GM21717 (cell line): ENCODE results near the gene SLC16A8.
"Not testable (repeated sequence)": the region's sequence is repeated elsewhere in the genome, so short reads cannot be mapped to it uniquely, and the experiment has no call there.

ENCODE experiments used
- ATAC-seq: cut with Tn5 transposase; IDR thresholded peaks from one replicate; pipeline ENCODE4 v1.9.1; 2021; ENCODE audit warnings: mild to moderate bottlenecking, moderate library complexity; ENCODE audit not compliant: unreplicated experiment

Gene SLC16A8

DNA sequence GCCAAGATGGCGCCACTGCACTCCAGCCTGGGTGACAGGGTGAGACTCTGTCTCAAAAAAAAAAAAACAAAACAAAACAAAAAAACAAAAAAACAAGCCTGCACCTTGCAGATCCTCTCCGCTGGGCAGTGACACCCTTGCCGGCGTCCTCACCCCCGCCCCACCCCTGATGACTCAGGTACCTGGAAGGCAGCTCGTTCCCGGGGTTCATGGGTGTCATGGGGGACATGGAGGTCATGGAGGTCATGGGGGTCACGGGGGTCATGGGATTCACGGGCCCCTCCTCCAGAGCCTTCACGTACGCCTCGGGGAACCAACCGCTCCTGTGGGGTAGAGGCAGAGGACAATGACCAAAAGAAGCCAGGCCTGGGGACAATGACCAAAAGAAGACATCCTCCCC is 3.0 kb upstream of the SLC16A8 start:
- ATAC-seq = no peak

GRCh38 chr22:38086001-38086845 is 2.2 kb upstream of the SLC16A8 start:
- no peak for ATAC-seq

DNA sequence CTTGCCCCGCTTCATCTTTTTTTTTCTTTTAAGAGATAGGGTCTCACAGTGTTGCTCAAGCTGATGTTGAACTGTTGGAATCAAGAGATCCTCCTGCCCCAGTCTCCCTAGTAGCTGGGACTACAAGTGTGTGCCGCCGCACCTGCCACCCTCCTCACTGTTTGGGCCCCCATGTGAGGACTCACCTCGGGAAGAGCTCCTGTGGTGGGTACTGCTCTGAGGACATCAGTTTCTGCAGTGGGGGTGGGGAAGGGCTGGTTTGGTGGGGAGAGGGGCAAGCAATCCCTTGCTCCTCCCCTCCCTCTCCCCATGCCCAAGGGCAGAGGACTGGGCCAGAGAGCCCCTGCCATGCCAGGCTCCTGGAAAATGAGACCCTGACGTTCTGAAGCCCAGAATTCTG is 1.5 kb upstream of the SLC16A8 start:
- ATAC-seq = no peak

DNA sequence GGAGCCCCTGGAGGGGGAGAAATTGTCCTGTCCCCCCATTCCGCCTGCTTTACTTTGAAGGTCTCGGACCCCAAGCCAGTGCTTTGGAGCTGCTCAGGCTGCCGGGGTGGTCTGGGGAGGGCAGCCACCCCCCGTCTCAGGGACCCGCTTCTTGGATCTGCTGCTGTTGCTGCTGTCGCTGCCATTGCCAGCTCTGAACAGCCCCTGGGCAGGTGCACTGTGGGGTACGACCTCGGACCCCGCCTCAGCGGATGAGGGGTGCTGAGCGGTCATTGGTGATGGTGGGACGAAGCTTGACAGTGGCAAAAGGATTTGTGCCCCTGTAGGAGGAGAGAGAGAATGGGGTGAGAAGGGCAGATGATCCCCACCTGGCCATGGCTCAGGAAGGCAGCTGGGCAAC is 1.1 kb upstream of the SLC16A8 start:
- ATAC-seq = no peak

- no peak for ATAC-seq
Measured at GRCh38 chr22:38082986-38083710, 836 bp downstream of the SLC16A8 start.

DNA sequence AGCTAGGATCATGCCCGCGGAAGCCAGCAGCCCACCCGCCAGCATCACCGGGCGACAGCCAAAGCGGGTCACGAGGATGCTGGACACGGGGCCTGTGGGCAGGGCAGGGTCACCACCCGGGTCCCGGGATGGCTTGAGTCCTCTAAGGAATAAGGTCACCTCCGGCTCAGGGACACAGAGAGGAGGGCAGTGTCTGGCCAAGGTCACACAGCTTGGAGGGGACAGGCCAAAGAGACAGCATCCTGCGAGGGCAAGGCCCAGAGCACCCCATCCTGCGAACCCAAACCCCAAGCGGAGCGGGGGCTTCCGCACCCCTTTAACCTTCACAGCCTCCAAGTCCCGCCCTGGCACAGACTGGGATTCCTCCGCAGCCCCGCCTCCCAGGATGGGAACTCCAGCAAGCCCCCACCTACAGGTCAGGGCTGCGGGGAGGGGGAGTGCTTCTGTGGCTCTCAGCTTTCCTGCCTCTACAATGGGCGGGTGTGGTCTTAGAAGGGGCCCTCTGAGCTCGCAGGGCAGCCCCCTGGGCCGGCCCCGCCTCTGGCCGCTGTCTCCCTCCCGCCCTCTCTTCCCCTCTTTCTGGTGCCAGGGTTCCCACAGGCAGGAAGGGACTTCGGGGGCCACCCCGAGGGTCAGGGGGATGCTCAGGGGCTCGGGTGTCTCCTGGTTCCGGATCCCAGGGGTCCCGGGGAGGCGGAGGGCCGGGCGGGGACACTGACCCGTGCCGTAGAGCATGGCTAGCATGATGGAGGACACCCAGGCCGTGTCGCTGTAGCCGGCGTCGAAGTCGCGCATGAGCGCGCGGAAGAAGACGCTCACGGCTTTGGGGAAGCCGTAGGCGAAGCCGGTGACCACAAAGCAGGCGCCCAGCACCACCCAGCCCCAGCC is 1.8 kb downstream of the SLC16A8 start:
- no peak for ATAC-seq

- no peak for ATAC-seq
Measured at GRCh38 chr22:38081636-38081940, 2.4 kb downstream of the SLC16A8 start.

DNA sequence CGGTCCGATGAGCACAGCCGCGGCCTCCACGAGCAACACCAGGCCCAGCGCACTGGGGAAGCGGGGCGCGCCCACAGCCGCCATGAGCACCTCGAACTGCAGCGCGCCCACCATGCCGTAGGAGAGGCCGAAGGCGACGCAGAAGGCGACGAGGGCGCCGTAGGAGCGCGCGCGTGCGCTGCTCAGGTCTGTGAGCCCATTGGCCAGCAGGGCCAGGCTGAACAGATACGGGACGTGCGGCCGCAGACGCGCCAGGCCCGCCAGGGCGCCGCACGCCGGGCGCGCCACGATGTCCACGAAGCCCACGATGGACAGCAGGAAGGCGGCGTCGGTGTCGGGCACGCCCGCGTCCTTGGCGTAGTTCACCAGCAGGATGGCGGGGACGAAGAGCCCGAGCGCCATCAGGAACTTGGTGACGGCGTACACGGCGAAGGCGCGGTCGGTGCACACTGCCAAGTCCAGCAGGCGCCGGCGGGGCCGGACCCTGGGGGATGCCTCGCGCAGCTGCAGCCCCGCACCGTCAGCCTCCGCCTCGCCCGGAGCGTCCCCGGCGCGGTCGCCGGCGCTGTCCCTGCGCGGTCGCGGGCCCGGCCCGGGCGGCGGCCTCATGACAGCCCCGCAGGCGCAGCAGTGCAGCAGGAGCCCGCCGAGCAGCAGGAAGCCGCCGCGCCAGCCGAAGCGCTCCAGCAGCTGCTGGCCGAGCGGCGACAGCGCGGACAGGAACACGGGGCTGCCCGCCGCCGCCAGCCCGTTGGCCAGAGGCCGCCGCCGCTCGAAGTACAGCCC is 2.9 kb downstream of the SLC16A8 start:
- ATAC-seq = no peak

GRCh38 chr22:38080474-38080849 is 3.5 kb downstream of the SLC16A8 start:
- no peak for ATAC-seq

- ATAC-seq = no peak
Measured at GRCh38 chr22:38079804-38080203, 4.2 kb downstream of the SLC16A8 start.

- not testable (repeated sequence) for ATAC-seq
Measured at GRCh38 chr22:38079208-38079607, 4.8 kb downstream of the SLC16A8 start.

DNA sequence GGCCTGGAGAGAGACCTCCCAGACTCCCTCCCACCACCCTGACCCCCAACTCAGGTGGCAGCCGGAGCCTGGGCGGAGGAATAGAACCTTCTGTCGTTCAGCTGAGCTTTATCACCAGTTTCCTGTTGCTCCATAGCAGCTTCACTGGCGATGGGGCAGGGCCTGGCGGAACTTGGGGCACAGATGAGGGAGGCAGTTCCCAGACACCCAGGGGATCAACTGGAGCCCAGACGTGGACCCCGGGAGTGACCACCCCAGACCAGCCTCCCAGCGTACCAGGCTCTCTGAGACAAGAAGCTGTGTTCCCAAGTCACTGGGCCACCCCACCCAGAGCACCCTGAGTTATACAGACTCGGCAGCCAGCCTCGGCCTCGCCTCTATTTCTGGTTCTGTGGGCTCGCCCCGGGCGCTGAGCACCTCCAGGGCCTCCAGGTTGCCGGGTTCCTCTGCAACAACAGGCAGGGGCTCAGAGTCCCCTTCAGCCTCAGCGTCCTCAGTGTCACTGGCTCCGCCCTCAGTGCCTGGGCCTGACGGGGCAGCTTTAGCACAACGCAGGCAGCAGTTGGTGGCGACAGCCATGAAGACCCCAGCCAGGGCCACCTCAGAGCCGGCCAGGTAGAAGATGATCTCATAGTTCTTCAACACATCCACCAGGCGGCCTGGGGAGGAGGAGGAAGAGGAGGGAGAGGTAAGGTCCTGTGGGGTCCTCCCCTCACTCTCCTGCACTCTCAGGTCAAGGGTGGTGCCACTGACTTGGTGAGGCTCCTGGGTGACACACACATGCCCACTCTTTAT is 5.7 kb downstream of the SLC16A8 start:
- ATAC-seq = no peak

DNA sequence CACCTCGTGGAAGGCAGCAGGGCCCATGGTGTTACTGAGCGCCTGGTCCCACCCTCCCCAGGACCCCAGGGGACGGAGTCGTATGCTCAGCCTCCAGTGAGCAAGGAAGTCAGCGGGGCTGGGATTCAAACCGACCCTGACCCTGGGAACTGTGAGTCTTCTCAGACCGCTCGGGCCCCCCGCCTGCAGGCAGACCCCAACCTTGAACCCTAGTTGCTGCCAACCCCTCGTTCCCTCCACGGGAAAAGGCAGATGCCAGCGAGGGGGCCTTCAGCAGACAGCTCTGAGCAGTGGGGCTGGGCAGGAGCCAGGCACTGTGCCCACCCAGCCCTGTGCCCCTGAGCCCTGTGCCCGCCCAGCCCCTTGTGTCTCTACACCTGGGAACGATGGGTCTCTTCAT is 6.4 kb downstream of the SLC16A8 start:
- no peak for ATAC-seq

GRCh38 chr22:38077096-38077495 is 6.9 kb downstream of the SLC16A8 start:
- no peak for ATAC-seq

DNA sequence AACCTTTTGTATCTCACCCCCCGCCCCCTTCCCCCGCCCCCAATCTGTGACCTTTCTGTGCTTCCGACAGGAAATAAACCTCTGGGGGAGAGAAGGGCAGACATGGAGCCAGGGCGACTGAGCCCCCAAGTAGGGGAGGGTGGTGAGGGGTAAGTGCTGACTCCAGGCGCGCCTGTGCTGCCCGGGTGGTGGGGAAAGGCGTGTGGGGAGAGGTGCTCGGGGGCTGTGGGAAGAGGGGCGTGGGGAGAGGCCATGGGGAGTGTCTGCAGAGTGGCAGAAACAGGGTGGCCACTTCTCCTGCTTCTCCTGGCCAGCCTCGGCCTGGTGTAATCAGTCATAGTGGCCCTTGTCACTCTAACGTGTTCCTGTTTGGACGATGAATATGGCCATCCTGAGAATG is 8.0 kb downstream of the SLC16A8 start:
- ATAC-seq = no peak

DNA sequence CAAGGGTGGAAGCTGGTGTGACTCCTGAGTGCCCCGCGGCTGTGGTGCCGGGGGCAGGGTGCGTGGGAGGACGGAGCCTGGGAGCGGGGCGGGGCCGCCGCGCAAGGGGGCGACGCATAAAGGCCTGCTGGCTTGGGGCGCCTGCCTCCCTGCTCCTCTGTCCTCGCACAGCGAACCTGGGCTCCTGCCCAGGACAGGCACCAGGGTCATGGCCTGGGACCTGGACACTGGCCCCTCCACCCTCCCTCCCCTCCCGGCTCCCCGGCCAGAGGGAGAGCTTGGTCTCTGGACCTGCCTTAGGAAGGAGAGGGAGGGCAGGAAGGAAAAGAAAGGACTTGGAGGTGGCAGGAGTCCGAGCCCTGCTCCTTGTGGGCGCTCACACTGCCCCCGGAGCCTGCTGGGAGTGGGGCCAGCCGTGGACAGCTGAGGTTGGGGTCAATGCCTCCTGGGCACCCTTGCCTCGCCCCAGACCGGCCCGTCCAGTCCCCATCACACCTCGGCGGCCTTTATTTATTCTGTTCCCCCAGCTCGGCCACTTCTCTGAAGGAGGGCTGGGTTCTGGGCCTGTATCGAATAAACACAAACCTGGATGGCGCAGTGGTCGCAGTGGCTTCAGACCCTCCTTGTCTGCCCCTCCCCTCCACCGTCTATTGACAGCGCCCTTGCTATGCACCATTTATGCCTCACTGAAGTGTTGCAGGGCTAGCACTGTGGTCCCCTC is 8.7 kb downstream of the SLC16A8 start:
- no peak for ATAC-seq

DNA sequence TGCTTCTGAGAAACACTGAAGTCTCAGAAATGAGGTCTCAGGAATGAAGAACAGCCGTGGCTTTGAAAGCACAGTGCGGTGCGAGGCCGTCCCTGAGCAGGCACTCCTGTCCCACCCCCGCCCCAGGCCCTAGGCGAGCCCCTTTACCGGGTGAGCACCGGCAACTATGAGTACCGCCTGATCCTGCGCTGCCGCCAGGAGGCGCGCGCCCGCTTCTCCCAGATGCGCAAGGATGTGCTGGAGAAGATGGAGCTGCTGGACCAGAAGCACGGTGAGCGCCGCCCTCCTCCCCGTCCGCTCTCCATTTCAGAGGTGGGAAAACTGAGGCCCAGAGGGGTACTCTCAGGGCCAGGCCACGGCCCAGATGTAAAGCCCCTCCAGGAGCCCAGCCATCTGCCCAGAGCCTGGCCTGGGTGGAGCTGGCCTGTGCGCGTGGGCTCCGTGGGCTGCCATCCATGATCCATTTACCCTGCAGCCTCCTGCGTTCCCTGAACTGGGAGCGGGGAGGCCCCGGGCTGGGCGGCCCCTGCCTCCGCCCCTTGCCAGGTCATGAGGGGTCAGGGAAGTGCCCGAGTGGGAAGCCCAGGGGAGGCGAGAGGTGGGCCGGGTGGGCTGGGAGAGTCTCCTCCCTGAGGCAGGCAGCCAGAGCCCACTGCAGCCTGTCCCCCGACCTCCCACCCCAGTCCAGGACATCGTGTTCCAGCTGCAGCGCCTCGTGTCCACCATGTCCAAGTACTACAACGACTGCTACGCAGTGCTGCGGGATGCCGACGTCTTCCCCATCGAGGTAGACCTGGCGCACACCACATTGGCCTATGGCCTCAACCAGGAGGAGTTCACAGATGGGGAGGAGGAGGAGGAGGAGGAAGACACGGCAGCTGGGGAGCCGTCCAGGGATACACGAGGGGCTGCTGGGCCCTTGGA is 9.5 kb downstream of the SLC16A8 start:
- ATAC-seq = no peak
